HG03045 (cell line): ENCODE data around the gene WDR70.
"Not testable (repeated sequence)": the region's sequence is repeated elsewhere in the genome, so short reads cannot be mapped to it uniquely, and the experiment has no call there.

Experiments
- ATAC-seq: cut with Tn5 transposase; IDR thresholded peaks from one replicate; pipeline ENCODE4 v1.9.1; 2021; ENCODE audit warnings: mild to moderate bottlenecking, moderate library complexity; ENCODE audit not compliant: unreplicated experiment

The WDR70 gene

GRCh38 chr5:37626266-37626665, 247.1 kb downstream of the WDR70 start:
- ATAC-seq, result no peak

GRCh38 chr5:37628876-37629275, 249.8 kb downstream of the WDR70 start:
- ATAC-seq, result no peak

GRCh38 chr5:37631939-37632338, 252.8 kb downstream of the WDR70 start:
- ATAC-seq, result no peak

- no peak for ATAC-seq
These were observed 258.2 kb downstream of the WDR70 start for GRCh38 chr5:37637165-37637845.

GRCh38 chr5:37638897-37639296, 259.8 kb downstream of the WDR70 start:
- ATAC-seq, result no peak

GRCh38 chr5:37640088-37640487, 261.0 kb downstream of the WDR70 start:
- ATAC-seq, result no peak

- ATAC-seq, result no peak
These were observed 262.8 kb downstream of the WDR70 start for GRCh38 chr5:37641933-37642332.

GRCh38 chr5:37645707-37646106, 266.6 kb downstream of the WDR70 start:
- no peak for ATAC-seq

GRCh38 chr5:37654566-37654965, 275.4 kb downstream of the WDR70 start:
- not testable (repeated sequence) for ATAC-seq

- ATAC-seq, result no peak
These were observed 277.9 kb downstream of the WDR70 start for GRCh38 chr5:37657046-37657445.

- ATAC-seq, result no peak
These were observed 279.3 kb downstream of the WDR70 start for GRCh38 chr5:37658440-37658839.

GRCh38 chr5:37660319-37660718, 281.2 kb downstream of the WDR70 start:
- no peak for ATAC-seq

- no peak for ATAC-seq
These were observed 282.3 kb downstream of the WDR70 start for GRCh38 chr5:37661227-37661920.

GRCh38 chr5:37661951-37662350, 282.8 kb downstream of the WDR70 start:
- no peak for ATAC-seq

GRCh38 chr5:37662362-37662761, 283.2 kb downstream of the WDR70 start:
- no peak for ATAC-seq

- no peak for ATAC-seq
These were observed 283.8 kb downstream of the WDR70 start for GRCh38 chr5:37662789-37663485.

GRCh38 chr5:37663538-37663937, 284.4 kb downstream of the WDR70 start:
- ATAC-seq, result no peak

- no peak for ATAC-seq
These were observed 285.4 kb downstream of the WDR70 start for GRCh38 chr5:37664551-37664950.

- no peak for ATAC-seq
These were observed 286.2 kb downstream of the WDR70 start for GRCh38 chr5:37665272-37665671.

- no peak for ATAC-seq
These were observed 286.8 kb downstream of the WDR70 start for GRCh38 chr5:37665889-37666288.

GRCh38 chr5:37667430-37667829, 288.3 kb downstream of the WDR70 start:
- no peak for ATAC-seq

- no peak for ATAC-seq
These were observed 288.7 kb downstream of the WDR70 start for GRCh38 chr5:37667846-37668245.
